ENCODE data around the gene DHX9.

The DHX9 gene

GRCh38 chr1:182803846-182804245, 35.3 kb upstream of the DHX9 start:
- no peak overlapping the region for H3K27ac ChIP-seq
- no peak for TF ChIP-seq CTCF (conservative IDR thresholded peaks at IDR 0.05)

- no peak overlapping the region for H3K27ac ChIP-seq
- peak; percentile 60 for TF ChIP-seq CTCF (conservative IDR thresholded peaks at IDR 0.05)
Observed at GRCh38 chr1:182806015-182806678, 33.0 kb upstream of the DHX9 start.

- no peak for TF ChIP-seq CTCF (conservative IDR thresholded peaks at IDR 0.05)
- H3K27ac ChIP-seq, result no peak overlapping the region
Observed at GRCh38 chr1:182807907-182808306, 31.2 kb upstream of the DHX9 start.

GRCh38 chr1:182809414-182809957, 29.7 kb upstream of the DHX9 start:
- H3K27ac ChIP-seq, result no peak overlapping the region
- no peak for TF ChIP-seq CTCF (conservative IDR thresholded peaks at IDR 0.05)

- no peak overlapping the region for H3K27ac ChIP-seq
- TF ChIP-seq CTCF (conservative IDR thresholded peaks at IDR 0.05), result peak; percentile 54
Observed at GRCh38 chr1:182811975-182812722, 27.0 kb upstream of the DHX9 start.

GRCh38 chr1:182816863-182817262, 22.3 kb upstream of the DHX9 start:
- no peak for TF ChIP-seq CTCF (conservative IDR thresholded peaks at IDR 0.05)

GRCh38 chr1:182817802-182818201, 21.3 kb upstream of the DHX9 start:
- H3K27ac ChIP-seq, result no peak overlapping the region
- no peak for TF ChIP-seq CTCF (conservative IDR thresholded peaks at IDR 0.05)

More at GRCh38 chr1:182816863-182817262, 22.3 kb upstream of the DHX9 start:
- no peak overlapping the region for H3K27ac ChIP-seq
